Ascending aorta (tissue), 2 donors: ENCODE measurements around the gene TRRAP. TPM values are rescaled to one million over a fixed set of nuclear protein-coding genes. Genes with fewer than 3 reads are reported as not detected.
A peak's percentile ranks its signal among the peaks of the same experiment; 100 is the strongest.

Experiments
- DNase-seq, 2 donors: peaks; one replicate each; pipeline ENCODE4 v3.0.0-alpha.2; 2019; ENCODE audit warnings: low spot score in 2 of 2
- H3K27ac ChIP-seq, 2 donors: fragments of 200-600 bp; sonication (generic); one replicate each; pipeline ENCODE4 v1.5.1; 2016 to 2017; ENCODE audit warnings: mild to moderate bottlenecking in 1 of 2
- H3K27me3 ChIP-seq: fragments of 200-600 bp; sonication (generic); one replicate; pipeline ENCODE4 v1.5.1; 2017
- H3K36me3 ChIP-seq, 2 donors: fragments of 200-600 bp; sonication (generic); one replicate each; pipeline ENCODE4 v1.5.1; 2016
- H3K4me1 ChIP-seq, 2 donors: fragments of 200-600 bp; sonication (generic); one replicate each; pipeline ENCODE4 v1.5.1; 2016 to 2017; ENCODE audit warnings: mild to moderate bottlenecking in 1 of 2
- H3K4me3 ChIP-seq, 2 donors: fragments of 200-600 bp; sonication (generic); one replicate each; pipeline ENCODE4 v1.5.1; 2016 to 2017; ENCODE audit warnings: mild to moderate bottlenecking in 1 of 2
- H3K9me3 ChIP-seq, 2 donors: fragments of 200-600 bp; sonication (generic); one replicate each; pipeline ENCODE4 v1.5.1; 2016
- intact Hi-C: fragments of 100-400 bp; cut with DNase I; formaldehyde crosslinking; loops from one replicate; pipeline ENCODE4 v1.15.1; 2023
- total RNA-seq: library from RNA; depleted of rRNA; stranded (reverse); fragments of >200 nt; gene quantifications from one replicate; pipeline ENCODE4 v1.1.0, GENCODE V29; 2016
- TF ChIP-seq, protein P1 (sequence below), 3 experiments: fragments of 200-600 bp in 2 of 3; fragments of 450-650 bp in 1 of 3; sonication (generic) in 2 of 3; IDR thresholded peaks; one replicate each; pipeline ENCODE4 v1.5.1; 2016 to 2019; ENCODE audit warnings: antibody characterized with exemption in 3 of 3, mild to moderate bottlenecking in 1 of 3, moderate library complexity in 1 of 3

Gene TRRAP
- total RNA-seq, 1 donor from 2014 or later = 23.4 TPM

DNA sequence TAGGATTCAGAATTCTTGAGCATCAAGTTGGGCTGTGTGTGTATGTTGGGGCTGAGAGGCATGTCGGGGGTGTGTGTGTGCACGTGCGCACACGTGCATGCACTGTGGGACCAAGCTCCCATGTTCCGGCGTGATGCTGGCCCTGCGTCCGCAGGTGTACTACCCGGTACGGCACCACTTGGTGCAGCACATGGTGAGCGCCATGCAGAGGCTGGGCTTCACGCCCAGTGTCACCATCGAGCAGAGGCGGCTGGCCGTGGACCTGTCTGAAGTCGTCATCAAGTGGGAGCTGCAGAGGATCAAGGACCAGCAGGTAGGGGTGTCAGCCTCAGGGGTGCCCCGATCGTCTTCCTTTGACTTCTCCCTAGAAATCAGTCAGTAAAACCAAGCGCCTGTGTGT is 77.7 kb downstream of the TRRAP start:
- intact Hi-C loops = no loop called here
- Histone ChIP-seq H3K27me3 (no peaks in the 10 kb centered on the region), H3K4me3 (no peak overlapping the region), H3K4me1 (no peaks in the 10 kb centered on the region), H3K36me3 (peaks cover 82 to 92% of the 10 kb centered on the region in 2 donors), H3K9me3 (no peaks in the 10 kb centered on the region), H3K27ac (no peak overlapping the region)
- TF ChIP-seq, protein P1, sequence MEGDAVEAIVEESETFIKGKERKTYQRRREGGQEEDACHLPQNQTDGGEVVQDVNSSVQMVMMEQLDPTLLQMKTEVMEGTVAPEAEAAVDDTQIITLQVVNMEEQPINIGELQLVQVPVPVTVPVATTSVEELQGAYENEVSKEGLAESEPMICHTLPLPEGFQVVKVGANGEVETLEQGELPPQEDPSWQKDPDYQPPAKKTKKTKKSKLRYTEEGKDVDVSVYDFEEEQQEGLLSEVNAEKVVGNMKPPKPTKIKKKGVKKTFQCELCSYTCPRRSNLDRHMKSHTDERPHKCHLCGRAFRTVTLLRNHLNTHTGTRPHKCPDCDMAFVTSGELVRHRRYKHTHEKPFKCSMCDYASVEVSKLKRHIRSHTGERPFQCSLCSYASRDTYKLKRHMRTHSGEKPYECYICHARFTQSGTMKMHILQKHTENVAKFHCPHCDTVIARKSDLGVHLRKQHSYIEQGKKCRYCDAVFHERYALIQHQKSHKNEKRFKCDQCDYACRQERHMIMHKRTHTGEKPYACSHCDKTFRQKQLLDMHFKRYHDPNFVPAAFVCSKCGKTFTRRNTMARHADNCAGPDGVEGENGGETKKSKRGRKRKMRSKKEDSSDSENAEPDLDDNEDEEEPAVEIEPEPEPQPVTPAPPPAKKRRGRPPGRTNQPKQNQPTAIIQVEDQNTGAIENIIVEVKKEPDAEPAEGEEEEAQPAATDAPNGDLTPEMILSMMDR (IDR thresholded peaks at IDR 0.05) = no peak
- peak in 1 of 2 donors; percentile 24 for DNase-seq

DNA sequence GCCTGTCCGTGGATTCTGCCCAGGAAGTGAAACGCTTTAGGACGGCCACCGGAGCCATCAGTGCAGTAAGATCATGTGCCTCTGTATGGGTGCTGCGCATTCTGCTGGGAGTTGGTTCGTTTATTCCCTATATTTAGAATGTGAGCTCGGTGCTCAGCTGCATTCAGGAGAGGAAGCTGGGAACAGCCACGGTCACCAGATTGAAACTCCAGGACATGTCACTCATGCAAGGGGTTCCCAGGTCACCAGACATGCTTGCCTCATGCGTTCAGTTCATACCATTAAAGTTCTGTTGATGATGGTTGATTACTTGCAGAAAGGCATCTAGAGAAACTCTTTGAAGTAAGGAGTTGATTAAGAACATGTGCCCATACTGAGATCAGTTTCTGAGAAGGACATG is 78.1 kb downstream of the TRRAP start:
- TF ChIP-seq, protein P1 (IDR thresholded peaks at IDR 0.05) = no peak
- H3K4me1 ChIP-seq = no peaks in the 10 kb centered on the region

DNA sequence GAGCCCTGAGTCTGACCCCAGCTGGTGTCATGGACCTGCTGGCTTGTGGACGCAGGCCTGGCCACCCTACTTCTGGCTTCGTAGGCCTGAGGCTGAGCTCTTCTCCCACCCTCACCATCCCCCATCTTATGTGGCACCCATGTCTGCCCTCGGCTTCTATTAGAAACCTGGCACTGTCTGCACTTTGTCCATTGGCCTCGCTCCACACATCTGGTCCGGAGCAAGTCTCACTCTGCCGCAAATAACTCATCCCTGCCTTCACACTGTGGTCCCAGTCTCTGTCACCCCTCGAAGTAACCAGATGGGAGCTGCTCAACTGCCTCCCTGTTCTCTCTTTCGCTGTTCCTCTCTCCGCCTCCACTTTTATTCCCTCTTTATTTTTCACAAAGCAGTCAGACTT is 78.6 kb downstream of the TRRAP start:
- no peaks in the 10 kb centered on the region for H3K9me3 ChIP-seq
- intact Hi-C loops = no loop called here
- TF ChIP-seq, protein P1 (IDR thresholded peaks at IDR 0.05) = no peak
- H3K36me3 ChIP-seq = peaks cover 85 to 92% of the 10 kb centered on the region in 2 donors
- H3K4me3 ChIP-seq = no peak overlapping the region
- DNase-seq = peak in 1 of 2 donors; percentile 48
- no peaks in the 10 kb centered on the region for H3K4me1 ChIP-seq
- H3K27ac ChIP-seq = no peak overlapping the region
- H3K27me3 ChIP-seq = no peaks in the 10 kb centered on the region

More for the DNA sequence above, 78.1 kb downstream of the TRRAP start:
- Histone ChIP-seq H3K27me3 (no peaks in the 10 kb centered on the region), H3K4me3 (no peak overlapping the region), H3K27ac (no peak overlapping the region), H3K9me3 (no peaks in the 10 kb centered on the region), H3K36me3 (peaks cover 82 to 92% of the 10 kb centered on the region in 2 donors)
- intact Hi-C loops = no loop called here
- DNase-seq = peak in 1 of 2 donors; percentile 19

DNA sequence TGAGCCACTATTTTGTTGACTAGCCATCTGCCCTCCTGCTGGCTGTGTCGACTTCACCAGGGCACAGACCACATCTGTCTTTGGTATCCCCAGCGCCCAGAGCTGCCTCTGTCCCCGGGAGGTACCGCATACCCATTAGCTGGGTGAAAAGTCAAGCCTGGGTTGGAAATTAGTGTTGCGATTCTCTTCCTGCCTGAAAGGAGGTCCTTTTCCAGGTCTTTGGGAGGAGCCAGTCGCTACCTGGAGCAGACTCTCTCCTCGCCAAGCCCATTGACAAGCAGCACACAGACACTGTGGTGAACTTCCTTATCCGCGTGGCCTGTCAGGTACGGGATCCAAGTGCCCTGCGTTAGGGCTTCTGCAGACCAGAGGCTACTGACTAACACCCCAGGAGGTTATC is 79.4 kb downstream of the TRRAP start:
- H3K27me3 ChIP-seq = no peaks in the 10 kb centered on the region
- TF ChIP-seq, protein P1 (IDR thresholded peaks at IDR 0.05) = no peak
- H3K36me3 ChIP-seq = peaks cover 85 to 95% of the 10 kb centered on the region in 2 donors
- no peaks in the 10 kb centered on the region for H3K9me3 ChIP-seq
- no peak overlapping the region for H3K4me3 ChIP-seq
- no peak overlapping the region for H3K27ac ChIP-seq
- DNase-seq = peak in 1 of 2 donors; percentile 35
- intact Hi-C loops = no loop called here
- no peaks in the 10 kb centered on the region for H3K4me1 ChIP-seq

DNA sequence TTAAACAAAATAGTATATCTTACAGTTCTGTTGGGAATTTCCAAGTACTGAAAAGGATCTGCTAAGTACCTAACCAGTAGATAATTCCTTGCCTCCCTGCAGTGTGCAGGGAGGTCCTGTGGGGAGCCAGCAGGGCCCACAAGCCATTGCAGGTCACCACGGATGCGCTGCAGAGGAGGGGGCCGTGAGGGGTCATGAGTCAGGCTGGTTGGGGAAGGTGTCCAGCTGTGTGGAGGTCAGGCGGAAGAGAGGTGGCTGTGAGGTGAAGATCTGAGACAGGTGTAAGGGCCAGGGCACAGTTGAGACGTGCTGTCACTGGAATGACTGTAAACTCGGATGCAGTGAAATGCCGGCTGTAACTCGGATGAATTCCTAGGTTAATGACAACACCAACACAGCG is 80.6 kb downstream of the TRRAP start:
- no peak overlapping the region for H3K27ac ChIP-seq
- peaks cover 83 to 94% of the 10 kb centered on the region in 2 donors for H3K36me3 ChIP-seq
- peak in 1 of 2 donors; percentile 53 for DNase-seq
- no peaks in the 10 kb centered on the region for H3K27me3 ChIP-seq
- TF ChIP-seq, protein P1 (IDR thresholded peaks at IDR 0.05) = no peak
- H3K4me3 ChIP-seq = no peak overlapping the region
- intact Hi-C loops = no loop called here
- H3K4me1 ChIP-seq = no peaks in the 10 kb centered on the region
- H3K9me3 ChIP-seq = no peaks in the 10 kb centered on the region

DNA sequence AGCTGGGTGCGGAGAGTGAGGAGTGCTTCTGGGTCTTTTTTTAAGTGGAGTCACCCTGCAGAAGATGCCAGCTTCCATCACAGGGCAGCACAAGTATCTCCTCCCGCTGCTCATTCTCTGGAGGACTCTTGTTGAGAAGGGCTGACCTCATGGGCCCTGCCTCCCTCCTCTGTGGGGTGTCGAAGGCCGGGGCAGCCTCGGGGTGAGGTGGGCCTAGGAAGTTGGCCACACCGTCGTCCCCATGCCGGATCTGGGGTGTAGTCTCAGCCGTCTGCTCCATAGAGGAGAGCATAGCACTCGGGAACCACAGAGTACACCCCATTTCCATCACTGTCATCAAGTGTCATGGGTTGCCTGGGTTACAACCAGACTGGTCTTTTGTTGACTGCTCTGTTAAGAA is 85.0 kb downstream of the TRRAP start:
- H3K36me3 ChIP-seq = peaks cover 77 to 94% of the 10 kb centered on the region in 2 donors
- no peak overlapping the region for H3K4me3 ChIP-seq
- peak in 1 of 2 donors; percentile 31 for DNase-seq
- intact Hi-C loops = no loop called here
- no peaks in the 10 kb centered on the region for H3K27me3 ChIP-seq
- no peaks in the 10 kb centered on the region for H3K9me3 ChIP-seq
- no peak overlapping the region for H3K27ac ChIP-seq
- TF ChIP-seq, protein P1 (IDR thresholded peaks at IDR 0.05) = no peak
- H3K4me1 ChIP-seq = no peaks in the 10 kb centered on the region
